HCT116 (cell line): ENCODE results near the gene ABHD12B.

Experiments used
- CEBPB ChIP-seq: IDR thresholded peaks from 2 replicates; pipeline ENCODE4 v1.6.1; 2012; ENCODE audit warnings: low read depth
- EGR1 ChIP-seq: IDR thresholded peaks from 2 replicates; pipeline ENCODE4 v1.6.1; 2012; ENCODE audit warnings: low read depth
- POLR2A ChIP-seq: IDR thresholded peaks from 2 replicates; pipeline ENCODE4 v1.7.0; 2011; ENCODE audit warnings: borderline replicate concordance; ENCODE audit not compliant: insufficient read depth, insufficient read length; ENCODE audit errors: extremely low read depth
- POLR2AphosphoS5 ChIP-seq: IDR thresholded peaks from 2 replicates; pipeline ENCODE4 v1.6.1; 2011; ENCODE audit warnings: mild to moderate bottlenecking, low read depth, low read length, moderate library complexity
- RAD21 ChIP-seq: IDR thresholded peaks from 2 replicates; pipeline ENCODE4 v1.6.1; 2012; ENCODE audit warnings: low read depth, mild to moderate bottlenecking
- REST ChIP-seq: IDR thresholded peaks from 2 replicates; pipeline ENCODE4 v1.6.1; 2012; ENCODE audit warnings: low read depth
- SP1 ChIP-seq: IDR thresholded peaks from 2 replicates; pipeline ENCODE4 v1.6.1; 2012; ENCODE audit warnings: low read depth
- YY1 ChIP-seq: IDR thresholded peaks from 2 replicates; pipeline ENCODE4 v1.6.1; 2011; ENCODE audit warnings: low read length, low read depth, moderate library complexity, mild to moderate bottlenecking; ENCODE audit not compliant: insufficient replicate concordance; ENCODE audit errors: extremely low read depth
- ZNF274 ChIP-seq: fragments of 200-500 bp; sonication (Bioruptor generic); IDR thresholded peaks from 2 replicates; pipeline ENCODE4 v1.6.1; 2014; ENCODE audit warnings: mild to moderate bottlenecking, low read depth, low read length, inconsistent platforms
- TF ChIP-seq, protein P1 (sequence below), 3 experiments: fragments of 200-600 bp in 1 of 3; sonication (generic) in 1 of 3; IDR thresholded peaks in 2 of 3; conservative IDR thresholded peaks in 1 of 3; 2 replicates each; pipeline ENCODE4 v1.5.1; 2012 to 2017; ENCODE audit warnings: low read depth in 2 of 3, low read length in 2 of 3, antibody characterized with exemption in 1 of 3, borderline replicate concordance in 1 of 3, control low read depth in 1 of 3, mild to moderate bottlenecking in 1 of 3, mixed read lengths in 1 of 3, mixed run types in 1 of 3, moderate library complexity in 1 of 3; ENCODE audit not compliant: insufficient read depth in 1 of 3

DNA sequence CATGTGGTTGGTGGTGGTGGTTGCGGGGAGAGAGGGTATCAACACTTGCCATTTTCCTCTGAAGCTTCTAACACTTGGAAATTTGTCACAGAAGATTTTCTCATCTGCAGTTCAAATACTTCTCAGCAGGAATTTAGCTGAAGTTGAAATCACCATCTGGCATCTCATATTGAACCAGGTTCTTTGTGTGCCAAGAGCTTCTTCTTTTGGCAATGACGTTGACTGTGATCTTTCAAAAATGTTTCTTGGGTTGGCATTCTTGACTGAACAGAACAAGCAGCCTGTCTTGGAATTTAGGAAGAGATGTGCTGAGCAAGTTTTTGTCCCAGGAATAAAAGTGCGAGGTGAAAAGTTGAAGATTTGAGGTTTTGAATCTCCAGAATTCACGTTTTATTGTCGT is 32.2 kb upstream of the ABHD12B start:
- TF ChIP-seq REST = no peak
- no peak for TF ChIP-seq POLR2AphosphoS5
- TF ChIP-seq, protein P1, sequence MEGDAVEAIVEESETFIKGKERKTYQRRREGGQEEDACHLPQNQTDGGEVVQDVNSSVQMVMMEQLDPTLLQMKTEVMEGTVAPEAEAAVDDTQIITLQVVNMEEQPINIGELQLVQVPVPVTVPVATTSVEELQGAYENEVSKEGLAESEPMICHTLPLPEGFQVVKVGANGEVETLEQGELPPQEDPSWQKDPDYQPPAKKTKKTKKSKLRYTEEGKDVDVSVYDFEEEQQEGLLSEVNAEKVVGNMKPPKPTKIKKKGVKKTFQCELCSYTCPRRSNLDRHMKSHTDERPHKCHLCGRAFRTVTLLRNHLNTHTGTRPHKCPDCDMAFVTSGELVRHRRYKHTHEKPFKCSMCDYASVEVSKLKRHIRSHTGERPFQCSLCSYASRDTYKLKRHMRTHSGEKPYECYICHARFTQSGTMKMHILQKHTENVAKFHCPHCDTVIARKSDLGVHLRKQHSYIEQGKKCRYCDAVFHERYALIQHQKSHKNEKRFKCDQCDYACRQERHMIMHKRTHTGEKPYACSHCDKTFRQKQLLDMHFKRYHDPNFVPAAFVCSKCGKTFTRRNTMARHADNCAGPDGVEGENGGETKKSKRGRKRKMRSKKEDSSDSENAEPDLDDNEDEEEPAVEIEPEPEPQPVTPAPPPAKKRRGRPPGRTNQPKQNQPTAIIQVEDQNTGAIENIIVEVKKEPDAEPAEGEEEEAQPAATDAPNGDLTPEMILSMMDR (IDR thresholded peaks at IDR 0.05 in 2 of 3, conservative IDR thresholded peaks at IDR 0.05 in 1 of 3; ENCODE audit: borderline replicate concordance in 1 of 3, insufficient read depth in 1 of 3, low read depth in 2 of 3, low read length in 2 of 3) = no peak
- no peak for TF ChIP-seq EGR1
- TF ChIP-seq POLR2A = no peak
- no peak for TF ChIP-seq YY1
- no peak for TF ChIP-seq CEBPB
- no peak for TF ChIP-seq ZNF274
- no peak for TF ChIP-seq SP1
- TF ChIP-seq RAD21 = no peak
